Panc1 (cell line): ENCODE results near the gene MACROD2. TPM values are rescaled to one million over a fixed set of nuclear protein-coding genes. Genes with fewer than 3 reads are reported as not detected.

Source experiments
- ATAC-seq: fragments of 200-7000 bp; cut with Tn5 transposase; 2 replicates; pipeline ENCODE4 v1.9.1; 2020; ENCODE audit warnings: mild to moderate bottlenecking, moderate library complexity
- BruUV-seq: library from RNA; stranded (reverse); fragments of 400-500 nt; replicated peaks from 2 replicates; lab custom pipeline; 2021; lab: Mats Ljungman, UMichigan
- CTCF ChIA-PET: fragments of 300-600 bp; sonication (Branson Sonifier 250); formaldehyde crosslinking; loops from one replicate; lab custom pipeline; 2022; ENCODE audit warnings: antibody characterized with exemption; lab: Charles Lee
- POLR2A ChIA-PET: fragments of 300-600 bp; sonication (Branson Sonifier 250); formaldehyde crosslinking; loops from one replicate; lab custom pipeline; 2022; ENCODE audit warnings: antibody characterized with exemption; lab: Charles Lee
- DNase-seq: peaks from one replicate; pipeline ENCODE4 v3.0.0-alpha.2; 2010; ENCODE audit warnings: low read depth, low spot score
- H3K27ac ChIP-seq: 2 replicates; pipeline ENCODE4 v1.5.1; 2011; ENCODE audit warnings: mild to moderate bottlenecking, low read length, inconsistent platforms
- H3K27me3 ChIP-seq: fragments of 200-500 bp; sonication (Bioruptor generic); 2 replicates; pipeline ENCODE4 v1.6.0; 2014; ENCODE audit warnings: low read length, inconsistent platforms; ENCODE audit not compliant: control insufficient read depth, insufficient read depth
- H3K36me3 ChIP-seq: fragments of 200-500 bp; sonication (Bioruptor generic); 2 replicates; pipeline ENCODE4 v1.5.1; 2014; ENCODE audit warnings: inconsistent platforms, mild to moderate bottlenecking, low read length, moderate library complexity; ENCODE audit not compliant: control insufficient read depth, insufficient read depth
- H3K4me1 ChIP-seq: 2 replicates; pipeline ENCODE4 v1.5.1; 2011; ENCODE audit warnings: inconsistent platforms, mild to moderate bottlenecking, low read length, moderate library complexity; ENCODE audit not compliant: control insufficient read depth, insufficient read depth
- H3K4me3 ChIP-seq, 2 experiments: 2 replicates each; pipeline ENCODE4 v1.5.1; 2011 to 2012; ENCODE audit warnings: low read depth in 2 of 2, low read length in 2 of 2, mild to moderate bottlenecking in 2 of 2, inconsistent platforms in 1 of 2, moderate library complexity in 1 of 2
- H3K9me3 ChIP-seq: fragments of 200-500 bp; sonication (Bioruptor generic); 2 replicates; pipeline ENCODE4 v1.5.1; 2014; ENCODE audit warnings: low read depth, mild to moderate bottlenecking, inconsistent platforms, low read length, moderate library complexity; ENCODE audit not compliant: control insufficient read depth, insufficient read depth
- POLR2AphosphoS5 ChIP-seq: IDR thresholded peaks from 2 replicates; pipeline ENCODE4 v1.6.1; 2012; ENCODE audit warnings: mild to moderate bottlenecking, low read depth, low read length, moderate library complexity
- SIN3A ChIP-seq: IDR thresholded peaks from 2 replicates; pipeline ENCODE4 v1.6.1; 2012; ENCODE audit warnings: low read depth, mild to moderate bottlenecking, low read length, moderate library complexity, borderline replicate concordance; ENCODE audit not compliant: insufficient read depth
- TCF7L2 ChIP-seq: IDR thresholded peaks from 2 replicates; pipeline ENCODE4 v1.6.1; 2011; ENCODE audit warnings: mild to moderate bottlenecking, low read depth, low read length, inconsistent platforms
- in situ Hi-C: cut with HindIII; loops from 2 replicates; pipeline ENCODE4 v1.10.0; 2016; ENCODE audit warnings: low sequenced_read_pairs, low pct_unique_long_range_greater_than_20kb
- intact Hi-C: fragments of 100-400 bp; cut with micrococcal nuclease; formaldehyde crosslinking; loops from one replicate; pipeline ENCODE4 v1.10.0; 2022; ENCODE audit not compliant: unreplicated experiment
- total RNA-seq: library from RNA; stranded (reverse); gene quantifications from one replicate; pipeline ENCODE4 v1.2.1, GENCODE V29; 2021; ENCODE audit not compliant: unreplicated experiment
- TF ChIP-seq, protein P1 (sequence below), 2 experiments: IDR thresholded peaks; 2 replicates each; pipeline ENCODE4 v1.6.1; 2011 to 2012; ENCODE audit warnings: low read depth in 2 of 2, control low read depth in 1 of 2, low read length in 1 of 2, mild to moderate bottlenecking in 1 of 2, moderate library complexity in 1 of 2; ENCODE audit not compliant: insufficient read depth in 1 of 2
- TF ChIP-seq, protein P2 (sequence below): fragments of 450-650 bp; IDR thresholded peaks from 2 replicates; pipeline ENCODE4 v1.5.1; 2017; ENCODE audit warnings: mild to moderate bottlenecking

MACROD2 gene
- total RNA-seq, 1 experiment from 2014 or later: 1.2 TPM

DNA sequence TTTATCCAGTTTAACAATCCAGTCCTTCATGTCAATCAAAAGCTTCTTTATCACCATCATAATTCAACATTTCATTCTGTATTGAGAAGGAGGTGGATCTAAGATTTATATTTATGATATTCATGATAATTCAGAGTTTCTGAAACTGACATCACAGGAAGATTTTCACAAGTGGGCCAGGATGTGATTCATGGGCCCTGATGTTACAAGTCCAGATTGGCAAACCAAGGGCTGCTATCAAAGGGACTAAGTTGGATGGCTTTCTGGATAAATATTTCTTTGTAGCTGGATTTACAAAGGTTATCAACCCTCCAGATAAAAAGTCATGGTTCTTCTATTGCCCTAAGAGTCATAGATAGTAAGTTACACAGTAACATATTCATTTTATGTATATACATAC, 1711.4 kb downstream of the MACROD2 start:
- Histone ChIP-seq H3K36me3 (no peaks in the 10 kb centered on the region), H3K4me3 (no peak overlapping the region), H3K27ac (no peak overlapping the region), H3K4me1 (no peaks in the 10 kb centered on the region), H3K9me3 (no peaks in the 10 kb centered on the region), H3K27me3 (no peaks in the 10 kb centered on the region)
- ChIA-PET CTCF (no interaction called here), POLR2A (no interaction called here)
- in situ Hi-C loops: no loop called here
- intact Hi-C loops: no loop called here
- DNase-seq (no peak), ATAC-seq (no peak)
- no peak for TF ChIP-seq POLR2AphosphoS5
- TF ChIP-seq TCF7L2: no peak
- TF ChIP-seq, protein P1, sequence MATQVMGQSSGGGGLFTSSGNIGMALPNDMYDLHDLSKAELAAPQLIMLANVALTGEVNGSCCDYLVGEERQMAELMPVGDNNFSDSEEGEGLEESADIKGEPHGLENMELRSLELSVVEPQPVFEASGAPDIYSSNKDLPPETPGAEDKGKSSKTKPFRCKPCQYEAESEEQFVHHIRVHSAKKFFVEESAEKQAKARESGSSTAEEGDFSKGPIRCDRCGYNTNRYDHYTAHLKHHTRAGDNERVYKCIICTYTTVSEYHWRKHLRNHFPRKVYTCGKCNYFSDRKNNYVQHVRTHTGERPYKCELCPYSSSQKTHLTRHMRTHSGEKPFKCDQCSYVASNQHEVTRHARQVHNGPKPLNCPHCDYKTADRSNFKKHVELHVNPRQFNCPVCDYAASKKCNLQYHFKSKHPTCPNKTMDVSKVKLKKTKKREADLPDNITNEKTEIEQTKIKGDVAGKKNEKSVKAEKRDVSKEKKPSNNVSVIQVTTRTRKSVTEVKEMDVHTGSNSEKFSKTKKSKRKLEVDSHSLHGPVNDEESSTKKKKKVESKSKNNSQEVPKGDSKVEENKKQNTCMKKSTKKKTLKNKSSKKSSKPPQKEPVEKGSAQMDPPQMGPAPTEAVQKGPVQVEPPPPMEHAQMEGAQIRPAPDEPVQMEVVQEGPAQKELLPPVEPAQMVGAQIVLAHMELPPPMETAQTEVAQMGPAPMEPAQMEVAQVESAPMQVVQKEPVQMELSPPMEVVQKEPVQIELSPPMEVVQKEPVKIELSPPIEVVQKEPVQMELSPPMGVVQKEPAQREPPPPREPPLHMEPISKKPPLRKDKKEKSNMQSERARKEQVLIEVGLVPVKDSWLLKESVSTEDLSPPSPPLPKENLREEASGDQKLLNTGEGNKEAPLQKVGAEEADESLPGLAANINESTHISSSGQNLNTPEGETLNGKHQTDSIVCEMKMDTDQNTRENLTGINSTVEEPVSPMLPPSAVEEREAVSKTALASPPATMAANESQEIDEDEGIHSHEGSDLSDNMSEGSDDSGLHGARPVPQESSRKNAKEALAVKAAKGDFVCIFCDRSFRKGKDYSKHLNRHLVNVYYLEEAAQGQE (IDR thresholded peaks at IDR 0.05; ENCODE audit: insufficient read depth in 1 of 2, low read depth in 2 of 2, low read length in 1 of 2): no peak
- TF ChIP-seq, protein P2, sequence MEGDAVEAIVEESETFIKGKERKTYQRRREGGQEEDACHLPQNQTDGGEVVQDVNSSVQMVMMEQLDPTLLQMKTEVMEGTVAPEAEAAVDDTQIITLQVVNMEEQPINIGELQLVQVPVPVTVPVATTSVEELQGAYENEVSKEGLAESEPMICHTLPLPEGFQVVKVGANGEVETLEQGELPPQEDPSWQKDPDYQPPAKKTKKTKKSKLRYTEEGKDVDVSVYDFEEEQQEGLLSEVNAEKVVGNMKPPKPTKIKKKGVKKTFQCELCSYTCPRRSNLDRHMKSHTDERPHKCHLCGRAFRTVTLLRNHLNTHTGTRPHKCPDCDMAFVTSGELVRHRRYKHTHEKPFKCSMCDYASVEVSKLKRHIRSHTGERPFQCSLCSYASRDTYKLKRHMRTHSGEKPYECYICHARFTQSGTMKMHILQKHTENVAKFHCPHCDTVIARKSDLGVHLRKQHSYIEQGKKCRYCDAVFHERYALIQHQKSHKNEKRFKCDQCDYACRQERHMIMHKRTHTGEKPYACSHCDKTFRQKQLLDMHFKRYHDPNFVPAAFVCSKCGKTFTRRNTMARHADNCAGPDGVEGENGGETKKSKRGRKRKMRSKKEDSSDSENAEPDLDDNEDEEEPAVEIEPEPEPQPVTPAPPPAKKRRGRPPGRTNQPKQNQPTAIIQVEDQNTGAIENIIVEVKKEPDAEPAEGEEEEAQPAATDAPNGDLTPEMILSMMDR: no peak
- no peak for TF ChIP-seq SIN3A
- BruUV-seq: no TSS peak

DNA sequence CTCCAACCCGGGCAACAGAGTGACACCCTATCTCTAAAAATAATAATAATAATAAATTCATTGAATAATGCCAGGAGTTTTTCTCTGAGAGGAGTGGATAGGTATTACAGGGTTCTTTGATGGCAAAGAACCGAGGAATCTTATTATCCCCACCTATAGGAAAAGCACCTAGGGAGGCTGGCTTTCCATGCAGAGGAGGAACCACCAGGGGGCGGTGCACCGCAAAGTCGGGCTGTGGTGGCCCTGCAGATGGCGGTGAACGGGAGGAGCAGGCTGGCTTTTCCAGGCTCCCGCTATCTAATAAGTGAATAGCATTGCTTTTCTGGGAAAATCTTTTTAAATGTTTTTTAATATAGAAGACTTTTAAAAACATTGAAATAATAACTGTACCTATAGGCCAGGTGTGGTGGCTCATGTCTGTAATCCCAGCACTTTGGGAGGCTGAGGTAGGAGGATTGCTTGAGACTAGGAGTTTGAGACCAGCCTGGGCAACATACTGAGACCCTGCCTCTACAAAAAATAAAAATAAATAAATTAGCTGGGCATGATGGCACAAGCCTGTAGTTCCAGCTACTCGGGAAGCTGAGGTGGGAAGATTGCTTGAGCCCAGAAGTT, 1713.8 kb downstream of the MACROD2 start:
- H3K27me3 ChIP-seq: no peaks in the 10 kb centered on the region
- POLR2A ChIA-PET: no interaction called here
- intact Hi-C loops: no loop called here
- TF ChIP-seq TCF7L2 (no peak), POLR2AphosphoS5 (no peak), SIN3A (no peak)
- TF ChIP-seq, protein P1 (IDR thresholded peaks at IDR 0.05; ENCODE audit: insufficient read depth in 1 of 2, low read depth in 2 of 2, low read length in 1 of 2): no peak
- TF ChIP-seq, protein P2: peak; percentile 70
- BruUV-seq: no TSS peak
- CTCF ChIA-PET: no interaction called here
- in situ Hi-C loops: no loop called here
- H3K4me3 ChIP-seq: no peak overlapping the region
- no peaks in the 10 kb centered on the region for H3K36me3 ChIP-seq
- H3K9me3 ChIP-seq: no peaks in the 10 kb centered on the region
- H3K27ac ChIP-seq: no peak overlapping the region
- no peaks in the 10 kb centered on the region for H3K4me1 ChIP-seq
- ATAC-seq (peak; percentile 60; the same call in 1 of the 2 replicates), DNase-seq (no peak)
